Right forelimb (tissue), 1 donor: ENCODE measurements around the gene KCNN4.

Experiments
- DNase-seq: peaks from one replicate; pipeline ENCODE4 v3.0.0-alpha.2; 2018

Gene KCNN4

GRCh38 chr19:43747557-43748204, 33.1 kb downstream of the KCNN4 start:
- DNase-seq = no peak

GRCh38 chr19:43743059-43743458, 37.7 kb downstream of the KCNN4 start:
- DNase-seq = no peak

- no peak for DNase-seq
These were observed 39.5 kb downstream of the KCNN4 start for GRCh38 chr19:43741075-43741825.

GRCh38 chr19:43739439-43740235, 41.1 kb downstream of the KCNN4 start:
- no peak for DNase-seq

- DNase-seq = no peak
These were observed 42.0 kb downstream of the KCNN4 start for GRCh38 chr19:43738780-43739211.

GRCh38 chr19:43735957-43736356, 44.8 kb downstream of the KCNN4 start:
- DNase-seq = no peak

- no peak for DNase-seq
These were observed 45.8 kb downstream of the KCNN4 start for GRCh38 chr19:43735013-43735412.

- no peak for DNase-seq
These were observed 48.9 kb downstream of the KCNN4 start for GRCh38 chr19:43731846-43732245.

GRCh38 chr19:43731346-43731745, 49.4 kb downstream of the KCNN4 start:
- no peak for DNase-seq

GRCh38 chr19:43729919-43730318, 50.9 kb downstream of the KCNN4 start:
- no peak for DNase-seq

- DNase-seq = no peak
These were observed 53.2 kb downstream of the KCNN4 start for GRCh38 chr19:43727593-43727853.

GRCh38 chr19:43726736-43727592, 53.8 kb downstream of the KCNN4 start:
- no peak for DNase-seq

GRCh38 chr19:43725468-43725867, 55.3 kb downstream of the KCNN4 start:
- DNase-seq = no peak

GRCh38 chr19:43724896-43725295, 55.9 kb downstream of the KCNN4 start:
- DNase-seq = no peak

- no peak for DNase-seq
These were observed 57.2 kb downstream of the KCNN4 start for GRCh38 chr19:43723588-43723987.

- no peak for DNase-seq
These were observed 59.2 kb downstream of the KCNN4 start for GRCh38 chr19:43721469-43722048.

- DNase-seq = no peak
These were observed 59.8 kb downstream of the KCNN4 start for GRCh38 chr19:43720936-43721335.

GRCh38 chr19:43719918-43720317, 60.9 kb downstream of the KCNN4 start:
- DNase-seq = no peak

- no peak for DNase-seq
These were observed 61.4 kb downstream of the KCNN4 start for GRCh38 chr19:43719378-43719868.

GRCh38 chr19:43718627-43719377, 62.0 kb downstream of the KCNN4 start:
- DNase-seq = no peak
